Neutrophil (primary cell): ENCODE measurements around the gene SYNGR2.
"Not testable (repeated sequence)": the region's sequence is repeated elsewhere in the genome, so short reads cannot be mapped to it uniquely, and the experiment has no call there.

Source experiments
- H3K27ac ChIP-seq: fragments of 200-600 bp; sonication (generic); 2 replicates; pipeline ENCODE4 v1.5.1; 2016; ENCODE audit warnings: mild to moderate bottlenecking, moderate library complexity
- H3K27me3 ChIP-seq: fragments of 200-600 bp; sonication (generic); 2 replicates; pipeline ENCODE4 v1.6.0; 2016; ENCODE audit warnings: mild to moderate bottlenecking
- H3K36me3 ChIP-seq: fragments of 200-600 bp; sonication (generic); 2 replicates; pipeline ENCODE4 v1.5.1; 2017
- H3K4me1 ChIP-seq, 2 experiments: fragments of 200-600 bp in 1 of 2; sonication (generic) in 1 of 2; 1 replicate in 1 of 2; 2 replicates in 1 of 2; pipeline versions ENCODE4 v1.5.1 to v1.6.1; 2013 to 2016; ENCODE audit warnings: low read depth in 1 of 2, low read length in 1 of 2, mild to moderate bottlenecking in 1 of 2, moderate library complexity in 1 of 2; ENCODE audit not compliant: control insufficient read depth in 1 of 2, insufficient read depth in 1 of 2
- H3K4me3 ChIP-seq, 2 experiments: fragments of 200-600 bp in 1 of 2; sonication (generic) in 1 of 2; 1 replicate in 1 of 2; 2 replicates in 1 of 2; pipeline ENCODE4 v1.5.1; 2013 to 2016; ENCODE audit warnings: low read depth in 1 of 2, low read length in 1 of 2, mild to moderate bottlenecking in 1 of 2, moderate library complexity in 1 of 2
- H3K9me3 ChIP-seq: fragments of 200-600 bp; sonication (generic); 2 replicates; pipeline ENCODE4 v1.5.1; 2016
- TF ChIP-seq, protein P1 (sequence below): fragments of 200-600 bp; sonication (generic); IDR thresholded peaks from 2 replicates; pipeline ENCODE4 v1.5.1; 2016; ENCODE audit warnings: antibody characterized with exemption

SYNGR2 gene

DNA sequence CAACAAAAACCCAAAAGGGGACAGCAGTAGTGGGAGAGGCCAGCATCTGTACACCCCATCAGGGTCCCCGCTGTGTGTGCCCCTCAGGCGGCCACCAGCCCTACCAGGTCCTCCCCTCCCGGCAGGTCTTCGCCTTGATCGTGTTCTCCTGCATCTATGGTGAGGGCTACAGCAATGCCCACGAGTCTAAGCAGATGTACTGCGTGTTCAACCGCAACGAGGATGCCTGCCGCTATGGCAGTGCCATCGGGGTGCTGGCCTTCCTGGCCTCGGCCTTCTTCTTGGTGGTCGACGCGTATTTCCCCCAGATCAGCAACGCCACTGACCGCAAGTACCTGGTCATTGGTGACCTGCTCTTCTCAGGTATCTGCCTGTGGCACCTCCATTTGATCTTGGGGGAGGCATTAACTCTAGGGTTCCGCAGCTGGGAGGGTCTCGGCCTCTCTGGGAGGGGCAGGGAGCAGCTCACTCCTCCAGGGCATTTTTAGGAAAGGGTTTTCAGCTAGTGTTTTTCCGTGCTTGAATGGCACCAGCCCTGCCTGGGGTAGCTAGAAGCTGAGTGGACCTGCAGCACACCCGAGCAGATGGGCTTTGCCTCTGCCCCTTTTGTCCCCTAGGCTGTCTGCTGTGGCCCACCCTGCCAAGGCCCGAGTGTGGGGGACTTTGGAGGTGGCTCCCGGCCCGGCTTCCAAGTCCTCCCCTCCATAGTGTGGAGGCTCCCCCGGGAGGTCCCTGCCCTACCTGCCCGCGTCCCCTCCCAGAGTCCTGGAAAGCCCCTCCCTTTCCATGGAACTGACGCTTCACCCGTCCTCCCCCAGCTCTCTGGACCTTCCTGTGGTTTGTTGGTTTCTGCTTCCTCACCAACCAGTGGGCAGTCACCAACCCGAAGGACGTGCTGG is 2.6 kb downstream of the SYNGR2 start:
- Histone ChIP-seq H3K27me3 (no peaks in the 10 kb centered on the region), H3K36me3 (peaks cover 20% of the 10 kb centered on the region), H3K9me3 (no peaks in the 10 kb centered on the region), H3K27ac (peak overlapping the region; percentile 91), H3K4me3 (peak overlapping the region in 1 of 2 experiments; percentile 39), H3K4me1 (peaks cover 76 to 78% of the 10 kb centered on the region in 2 experiments)
- TF ChIP-seq, protein P1, sequence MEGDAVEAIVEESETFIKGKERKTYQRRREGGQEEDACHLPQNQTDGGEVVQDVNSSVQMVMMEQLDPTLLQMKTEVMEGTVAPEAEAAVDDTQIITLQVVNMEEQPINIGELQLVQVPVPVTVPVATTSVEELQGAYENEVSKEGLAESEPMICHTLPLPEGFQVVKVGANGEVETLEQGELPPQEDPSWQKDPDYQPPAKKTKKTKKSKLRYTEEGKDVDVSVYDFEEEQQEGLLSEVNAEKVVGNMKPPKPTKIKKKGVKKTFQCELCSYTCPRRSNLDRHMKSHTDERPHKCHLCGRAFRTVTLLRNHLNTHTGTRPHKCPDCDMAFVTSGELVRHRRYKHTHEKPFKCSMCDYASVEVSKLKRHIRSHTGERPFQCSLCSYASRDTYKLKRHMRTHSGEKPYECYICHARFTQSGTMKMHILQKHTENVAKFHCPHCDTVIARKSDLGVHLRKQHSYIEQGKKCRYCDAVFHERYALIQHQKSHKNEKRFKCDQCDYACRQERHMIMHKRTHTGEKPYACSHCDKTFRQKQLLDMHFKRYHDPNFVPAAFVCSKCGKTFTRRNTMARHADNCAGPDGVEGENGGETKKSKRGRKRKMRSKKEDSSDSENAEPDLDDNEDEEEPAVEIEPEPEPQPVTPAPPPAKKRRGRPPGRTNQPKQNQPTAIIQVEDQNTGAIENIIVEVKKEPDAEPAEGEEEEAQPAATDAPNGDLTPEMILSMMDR, result no peak

DNA sequence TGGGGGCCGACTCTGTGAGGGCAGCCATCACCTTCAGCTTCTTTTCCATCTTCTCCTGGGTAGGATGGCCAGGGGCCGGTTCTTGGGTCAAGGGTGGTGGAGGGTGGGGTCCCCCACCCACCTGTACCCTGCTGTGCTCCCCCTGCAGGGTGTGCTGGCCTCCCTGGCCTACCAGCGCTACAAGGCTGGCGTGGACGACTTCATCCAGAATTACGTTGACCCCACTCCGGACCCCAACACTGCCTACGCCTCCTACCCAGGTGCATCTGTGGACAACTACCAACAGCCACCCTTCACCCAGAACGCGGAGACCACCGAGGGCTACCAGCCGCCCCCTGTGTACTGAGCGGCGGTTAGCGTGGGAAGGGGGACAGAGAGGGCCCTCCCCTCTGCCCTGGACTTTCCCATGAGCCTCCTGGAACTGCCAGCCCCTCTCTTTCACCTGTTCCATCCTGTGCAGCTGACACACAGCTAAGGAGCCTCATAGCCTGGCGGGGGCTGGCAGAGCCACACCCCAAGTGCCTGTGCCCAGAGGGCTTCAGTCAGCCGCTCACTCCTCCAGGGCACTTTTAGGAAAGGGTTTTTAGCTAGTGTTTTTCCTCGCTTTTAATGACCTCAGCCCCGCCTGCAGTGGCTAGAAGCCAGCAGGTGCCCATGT is 3.3 kb downstream of the SYNGR2 start:
- Histone ChIP-seq H3K4me1 (peaks cover 83 to 86% of the 10 kb centered on the region in 2 experiments), H3K36me3 (peaks cover 20% of the 10 kb centered on the region), H3K27ac (peak overlapping the region; percentile 91), H3K4me3 (peak overlapping the region; percentile 19 to 39)
- H3K9me3 ChIP-seq, H3K27me3 ChIP-seq: not testable (repeated sequence)

DNA sequence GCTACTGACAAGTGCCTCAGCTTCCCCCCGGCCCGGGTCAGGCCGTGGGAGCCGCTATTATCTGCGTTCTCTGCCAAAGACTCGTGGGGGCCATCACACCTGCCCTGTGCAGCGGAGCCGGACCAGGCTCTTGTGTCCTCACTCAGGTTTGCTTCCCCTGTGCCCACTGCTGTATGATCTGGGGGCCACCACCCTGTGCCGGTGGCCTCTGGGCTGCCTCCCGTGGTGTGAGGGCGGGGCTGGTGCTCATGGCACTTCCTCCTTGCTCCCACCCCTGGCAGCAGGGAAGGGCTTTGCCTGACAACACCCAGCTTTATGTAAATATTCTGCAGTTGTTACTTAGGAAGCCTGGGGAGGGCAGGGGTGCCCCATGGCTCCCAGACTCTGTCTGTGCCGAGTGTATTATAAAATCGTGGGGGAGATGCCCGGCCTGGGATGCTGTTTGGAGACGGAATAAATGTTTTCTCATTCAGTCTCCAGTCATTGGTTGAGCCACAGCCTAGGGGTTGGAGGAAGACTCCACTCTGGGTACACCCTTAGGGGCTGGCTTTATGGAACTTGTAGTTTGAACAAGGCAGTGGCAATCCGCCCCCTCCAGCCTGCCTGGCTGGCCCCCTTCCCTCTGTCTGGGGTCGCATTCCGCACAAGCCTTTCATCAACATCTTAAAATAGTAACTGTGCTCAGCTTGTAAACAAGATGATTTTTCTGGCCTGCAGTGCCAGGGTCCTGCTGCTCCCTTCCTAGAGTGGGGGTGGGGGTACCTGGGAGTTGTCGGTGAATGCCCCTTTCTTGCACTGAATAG is 4.1 kb downstream of the SYNGR2 start:
- TF ChIP-seq, protein P1, result no peak
- Histone ChIP-seq H3K27me3 (no peaks in the 10 kb centered on the region), H3K27ac (peak overlapping the region; percentile 91), H3K4me3 (peak overlapping the region; percentile 19 to 39), H3K36me3 (peaks cover 20% of the 10 kb centered on the region), H3K9me3 (no peaks in the 10 kb centered on the region), H3K4me1 (peaks cover 86 to 91% of the 10 kb centered on the region in 2 experiments)

DNA sequence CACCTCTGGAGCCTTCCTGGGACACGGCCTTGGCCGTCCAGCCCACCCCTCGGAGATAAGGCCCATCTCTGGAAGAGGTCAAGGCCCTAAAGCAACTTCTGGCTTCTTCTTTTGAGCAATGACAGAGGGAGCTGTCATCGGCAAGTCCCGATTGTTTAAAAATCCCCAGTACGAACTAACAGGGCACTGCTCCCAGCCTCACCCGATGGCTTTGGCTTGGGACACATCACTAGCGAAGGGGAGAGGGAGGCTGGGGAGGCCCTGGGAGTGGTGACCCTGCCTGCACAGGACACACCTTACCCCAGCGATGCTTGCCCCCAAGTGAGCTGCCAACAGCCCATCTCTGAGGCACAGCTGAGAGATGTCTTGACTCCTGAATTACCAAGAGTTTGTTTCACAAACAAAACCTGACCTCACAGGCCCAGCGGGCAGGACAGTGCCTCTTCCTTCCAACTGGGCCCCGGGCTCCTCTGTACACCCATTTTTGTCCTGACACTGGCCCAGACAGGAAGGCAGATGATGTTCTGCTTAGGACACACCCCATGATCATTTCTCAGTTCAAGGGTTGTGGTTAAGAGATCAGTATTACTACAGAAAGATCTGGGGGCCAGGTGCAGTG is 4.8 kb downstream of the SYNGR2 start:
- peak overlapping the region; percentile 91 for H3K27ac ChIP-seq
- H3K9me3 ChIP-seq, result no peaks in the 10 kb centered on the region
- peaks cover 20% of the 10 kb centered on the region for H3K36me3 ChIP-seq
- TF ChIP-seq, protein P1, result no peak
- H3K4me1 ChIP-seq, result peaks cover 82 to 86% of the 10 kb centered on the region in 2 experiments
- peak overlapping the region; percentile 2 to 39 for H3K4me3 ChIP-seq
- no peaks in the 10 kb centered on the region for H3K27me3 ChIP-seq

DNA sequence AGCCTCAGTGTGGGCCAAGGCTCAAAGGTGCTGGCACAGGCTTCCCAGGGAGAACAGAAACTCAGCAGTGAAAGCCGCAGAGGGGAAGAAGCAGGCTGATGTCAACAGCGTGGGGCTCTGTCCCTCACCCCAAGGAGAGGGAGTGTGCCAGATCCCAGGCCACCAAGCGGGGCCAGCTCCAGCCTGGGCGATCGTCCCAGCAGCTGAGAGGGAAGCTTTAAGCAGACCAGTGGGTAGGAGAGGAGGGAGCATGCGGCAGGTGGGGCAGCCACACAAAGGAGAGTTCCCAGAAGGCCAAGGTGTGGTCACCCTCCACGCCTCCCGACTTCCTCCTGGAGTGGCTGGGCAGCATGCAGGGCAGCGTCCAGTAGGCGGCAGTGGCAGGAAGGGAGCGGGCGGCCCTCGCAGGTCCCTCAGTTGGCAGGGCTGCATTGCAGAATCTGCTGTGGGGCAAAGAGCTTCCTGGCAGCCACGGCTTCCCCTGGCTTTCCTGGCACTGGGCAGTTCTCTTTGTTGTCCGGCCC is 6.0 kb downstream of the SYNGR2 start:
- TF ChIP-seq, protein P1, result peak; percentile 88
- Histone ChIP-seq H3K27me3 (no peaks in the 10 kb centered on the region), H3K27ac (peak overlapping the region; percentile 91), H3K4me3 (peak overlapping the region; percentile 34 to 58), H3K36me3 (peaks cover 20% of the 10 kb centered on the region), H3K9me3 (no peaks in the 10 kb centered on the region), H3K4me1 (peaks cover 76 to 78% of the 10 kb centered on the region in 2 experiments)
